Body of pancreas (tissue), 4 donors: ENCODE measurements around the gene CFI. TPM values are rescaled to one million over a fixed set of nuclear protein-coding genes. Genes with fewer than 3 reads are reported as not detected.
A peak's percentile ranks its signal among the peaks of the same experiment; 100 is the strongest.

Source experiments
- ATAC-seq: fragments of 150-250 bp; one replicate; pipeline ENCODE4 v1.9.1; 2016
- DNase-seq, 4 donors: peaks; one replicate each; pipeline ENCODE4 v3.0.0-alpha.2; 2019
- H3K27ac ChIP-seq, 4 donors: fragments of 200-600 bp; sonication (generic); 1 replicate in 3 of 4; 2 replicates in 1 of 4; pipeline versions ENCODE4 v1.5.1 to v1.6.1; 2016 to 2019; ENCODE audit warnings: mild to moderate bottlenecking in 1 of 4, mixed read lengths in 1 of 4, moderate library complexity in 1 of 4
- H3K27me3 ChIP-seq, 2 donors: fragments of 200-600 bp; sonication (generic); one replicate each; pipeline ENCODE4 v1.6.0; 2016; ENCODE audit warnings: mild to moderate bottlenecking in 1 of 2
- H3K36me3 ChIP-seq, 2 donors: fragments of 200-600 bp; sonication (generic); replicated peaks in 1 of 2; 2 replicates each; pipeline ENCODE4 v1.5.1; 2016; ENCODE audit warnings: low read depth in 2 of 2; ENCODE audit not compliant: insufficient read depth in 1 of 2
- H3K4me1 ChIP-seq: fragments of 200-600 bp; sonication (generic); one replicate; pipeline ENCODE4 v1.6.0; 2016
- H3K4me3 ChIP-seq, 2 donors: fragments of 200-600 bp; sonication (generic); 1 replicate in 1 of 2; 2 replicates in 1 of 2; pipeline ENCODE4 v1.5.1; 2016 to 2019
- H3K9me3 ChIP-seq, 3 donors: fragments of 200-600 bp; sonication (generic); 1 replicate in 2 of 3; 2 replicates in 1 of 3; pipeline ENCODE4 v1.5.1; 2016
- CTCF ChIP-seq, 7 experiments: fragments of 450-650 bp in 4 of 7; fragments of 200-600 bp in 3 of 7; sonication (generic) in 3 of 7; IDR thresholded peaks; one replicate each; pipeline ENCODE4 v1.5.1; 2016 to 2019; ENCODE audit warnings: antibody characterized with exemption in 7 of 7
- POLR2A ChIP-seq, 3 donors: fragments of 450-650 bp; IDR thresholded peaks; one replicate each; pipeline ENCODE4 v1.6.1; 2016; ENCODE audit warnings: antibody characterized with exemption in 3 of 3, mild to moderate bottlenecking in 2 of 3
- WGBS, 2 donors: methylation state at CpG; one replicate each; pipeline ENCODE4 v1.1.5; 2017; 5-methylcytosine and 5-hydroxymethylcytosine counted together
- intact Hi-C: fragments of 100-400 bp; cut with DNase I; formaldehyde crosslinking; loops from one replicate; pipeline ENCODE4 v1.15.1; 2023
- total RNA-seq, 2 donors: library from RNA; depleted of rRNA; stranded (reverse); fragments of >200 nt; gene quantifications; one replicate each; pipeline ENCODE4 v1.1.0, GENCODE V29; 2016

The CFI gene
- total RNA-seq, 2 donors from 2014 or later = 15.8 to 31.6 TPM

GRCh38 chr4:109750652-109751244, 51.1 kb downstream of the CFI start:
- WGBS, 2 donors = 82 to 88% methylated on average over 4 of the region's 4 CpGs
- no peaks in the 10 kb centered on the region for H3K27me3 ChIP-seq
- H3K4me3 ChIP-seq = no peak overlapping the region
- intact Hi-C loops = no loop called here
- DNase-seq (no peak), ATAC-seq (no peak)
- TF ChIP-seq POLR2A (IDR thresholded peaks at IDR 0.05) (no peak), CTCF (IDR thresholded peaks at IDR 0.05) (no peak)
- H3K27ac ChIP-seq = no peak overlapping the region
- peaks cover 17% of the 10 kb centered on the region for H3K4me1 ChIP-seq
- no peaks in the 10 kb centered on the region for H3K36me3 ChIP-seq
- H3K9me3 ChIP-seq = no peaks in the 10 kb centered on the region

GRCh38 chr4:109749388-109750082, 52.3 kb downstream of the CFI start:
- intact Hi-C loops = no loop called here
- Histone ChIP-seq H3K36me3 (no peaks in the 10 kb centered on the region), H3K4me1 (peaks cover 17% of the 10 kb centered on the region), H3K4me3 (no peak overlapping the region), H3K27me3 (no peaks in the 10 kb centered on the region), H3K9me3 (no peaks in the 10 kb centered on the region), H3K27ac (no peak overlapping the region)
- 51 to 58% methylated on average over 7 of the region's 7 CpGs for WGBS, 2 donors
- peak; percentile 64 for ATAC-seq
- TF ChIP-seq POLR2A (IDR thresholded peaks at IDR 0.05) (no peak), CTCF (IDR thresholded peaks at IDR 0.05) (peak in 1 of 7 experiments; percentile 8)
- peak in 3 of 4 donors; percentile 18 to 48 (median 39) for DNase-seq

- intact Hi-C loops = no loop called here
- H3K27me3 ChIP-seq = no peaks in the 10 kb centered on the region
- H3K4me3 ChIP-seq = no peak overlapping the region
- no peak for DNase-seq
- WGBS, 2 donors = 100% methylated on average over 1 of the region's 1 CpG
- no peaks in the 10 kb centered on the region for H3K9me3 ChIP-seq
- TF ChIP-seq POLR2A (IDR thresholded peaks at IDR 0.05) = no peak
- no peak for TF ChIP-seq CTCF (IDR thresholded peaks at IDR 0.05)
- H3K4me1 ChIP-seq = peaks cover 17% of the 10 kb centered on the region
- no peak overlapping the region for H3K27ac ChIP-seq
- no peaks in the 10 kb centered on the region for H3K36me3 ChIP-seq
- no peak for ATAC-seq
These were observed 53.7 kb downstream of the CFI start for GRCh38 chr4:109748114-109748513.

GRCh38 chr4:109746728-109747127, 55.1 kb downstream of the CFI start:
- no peaks in the 10 kb centered on the region for H3K27me3 ChIP-seq
- peaks cover 17% of the 10 kb centered on the region for H3K4me1 ChIP-seq
- 81 to 88% methylated on average over 2 of the region's 2 CpGs for WGBS, 2 donors
- ATAC-seq (no peak), DNase-seq (no peak)
- no peak overlapping the region for H3K27ac ChIP-seq
- TF ChIP-seq POLR2A (IDR thresholded peaks at IDR 0.05) (no peak), CTCF (IDR thresholded peaks at IDR 0.05) (no peak)
- intact Hi-C loops = no loop called here
- no peaks in the 10 kb centered on the region for H3K9me3 ChIP-seq
- H3K36me3 ChIP-seq = no peaks in the 10 kb centered on the region
- H3K4me3 ChIP-seq = no peak overlapping the region

- Histone ChIP-seq H3K27ac (no peak overlapping the region), H3K36me3 (no peaks in the 10 kb centered on the region), H3K4me3 (no peak overlapping the region), H3K27me3 (no peaks in the 10 kb centered on the region), H3K4me1 (peaks cover 17% of the 10 kb centered on the region), H3K9me3 (no peaks in the 10 kb centered on the region)
- intact Hi-C loops = no loop called here
- DNase-seq (no peak), ATAC-seq (no peak)
- TF ChIP-seq POLR2A (IDR thresholded peaks at IDR 0.05) (no peak), CTCF (IDR thresholded peaks at IDR 0.05) (no peak)
These were observed 56.0 kb downstream of the CFI start for GRCh38 chr4:109745830-109746229.
